Measurements from ENCODE around the gene SSC5D.

SSC5D gene

DNA sequence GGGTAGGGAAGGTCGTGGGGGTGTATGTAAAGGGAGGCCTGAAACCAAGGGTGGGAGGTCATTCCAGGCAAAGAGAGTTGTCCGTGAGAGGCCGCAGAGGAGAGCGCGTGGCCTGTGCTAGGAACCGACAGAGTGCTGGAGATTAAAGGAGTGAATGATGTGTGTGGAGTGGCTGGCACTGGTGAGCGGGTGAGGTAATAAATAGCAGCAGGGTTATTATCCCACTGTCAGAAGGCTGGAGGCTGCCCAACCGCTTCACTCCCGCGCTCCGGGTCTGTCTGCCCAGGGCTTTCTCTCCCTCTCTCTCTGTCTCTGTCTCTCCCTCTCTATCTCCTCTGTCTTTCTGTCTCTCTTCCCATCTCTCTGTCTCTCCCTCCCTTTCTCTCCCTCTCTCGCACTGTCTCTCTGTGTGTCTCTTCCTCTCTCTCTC lies 75.0 kb downstream of the SSC5D start:
- no peak for TF ChIP-seq TEAD4 (IDR thresholded peaks at IDR 0.05)
- TF ChIP-seq, protein P1, sequence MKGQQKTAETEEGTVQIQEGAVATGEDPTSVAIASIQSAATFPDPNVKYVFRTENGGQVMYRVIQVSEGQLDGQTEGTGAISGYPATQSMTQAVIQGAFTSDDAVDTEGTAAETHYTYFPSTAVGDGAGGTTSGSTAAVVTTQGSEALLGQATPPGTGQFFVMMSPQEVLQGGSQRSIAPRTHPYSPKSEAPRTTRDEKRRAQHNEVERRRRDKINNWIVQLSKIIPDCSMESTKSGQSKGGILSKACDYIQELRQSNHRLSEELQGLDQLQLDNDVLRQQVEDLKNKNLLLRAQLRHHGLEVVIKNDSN (IDR thresholded peaks at IDR 0.05), result no peak
- TF ChIP-seq, protein P2, sequence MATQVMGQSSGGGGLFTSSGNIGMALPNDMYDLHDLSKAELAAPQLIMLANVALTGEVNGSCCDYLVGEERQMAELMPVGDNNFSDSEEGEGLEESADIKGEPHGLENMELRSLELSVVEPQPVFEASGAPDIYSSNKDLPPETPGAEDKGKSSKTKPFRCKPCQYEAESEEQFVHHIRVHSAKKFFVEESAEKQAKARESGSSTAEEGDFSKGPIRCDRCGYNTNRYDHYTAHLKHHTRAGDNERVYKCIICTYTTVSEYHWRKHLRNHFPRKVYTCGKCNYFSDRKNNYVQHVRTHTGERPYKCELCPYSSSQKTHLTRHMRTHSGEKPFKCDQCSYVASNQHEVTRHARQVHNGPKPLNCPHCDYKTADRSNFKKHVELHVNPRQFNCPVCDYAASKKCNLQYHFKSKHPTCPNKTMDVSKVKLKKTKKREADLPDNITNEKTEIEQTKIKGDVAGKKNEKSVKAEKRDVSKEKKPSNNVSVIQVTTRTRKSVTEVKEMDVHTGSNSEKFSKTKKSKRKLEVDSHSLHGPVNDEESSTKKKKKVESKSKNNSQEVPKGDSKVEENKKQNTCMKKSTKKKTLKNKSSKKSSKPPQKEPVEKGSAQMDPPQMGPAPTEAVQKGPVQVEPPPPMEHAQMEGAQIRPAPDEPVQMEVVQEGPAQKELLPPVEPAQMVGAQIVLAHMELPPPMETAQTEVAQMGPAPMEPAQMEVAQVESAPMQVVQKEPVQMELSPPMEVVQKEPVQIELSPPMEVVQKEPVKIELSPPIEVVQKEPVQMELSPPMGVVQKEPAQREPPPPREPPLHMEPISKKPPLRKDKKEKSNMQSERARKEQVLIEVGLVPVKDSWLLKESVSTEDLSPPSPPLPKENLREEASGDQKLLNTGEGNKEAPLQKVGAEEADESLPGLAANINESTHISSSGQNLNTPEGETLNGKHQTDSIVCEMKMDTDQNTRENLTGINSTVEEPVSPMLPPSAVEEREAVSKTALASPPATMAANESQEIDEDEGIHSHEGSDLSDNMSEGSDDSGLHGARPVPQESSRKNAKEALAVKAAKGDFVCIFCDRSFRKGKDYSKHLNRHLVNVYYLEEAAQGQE (IDR thresholded peaks at IDR 0.05; ENCODE audit: low read depth), result no peak
- TF ChIP-seq EP300 (IDR thresholded peaks at IDR 0.05; ENCODE audit: borderline replicate concordance), result no peak
- no peak for TF ChIP-seq CEBPB (IDR thresholded peaks at IDR 0.05)
- no peak for TF ChIP-seq ZBTB7A (IDR thresholded peaks at IDR 0.05; ENCODE audit: low read depth)
- no peak for TF ChIP-seq YY1 (IDR thresholded peaks at IDR 0.05; ENCODE audit: low read depth)
- TF ChIP-seq EGR1 (IDR thresholded peaks at IDR 0.05), result no peak
- TF ChIP-seq CREB1 (IDR thresholded peaks at IDR 0.05; ENCODE audit: low read depth), result no peak
- no peak for TF ChIP-seq RAD21 (IDR thresholded peaks at IDR 0.05; ENCODE audit: low read depth)
- TF ChIP-seq FOXM1 (IDR thresholded peaks at IDR 0.05; ENCODE audit: borderline replicate concordance, low read depth), result no peak
- TF ChIP-seq TCF12 (IDR thresholded peaks at IDR 0.05; ENCODE audit: low read depth), result no peak
- no peak for TF ChIP-seq NFIC (IDR thresholded peaks at IDR 0.05)
- TF ChIP-seq, protein P3, sequence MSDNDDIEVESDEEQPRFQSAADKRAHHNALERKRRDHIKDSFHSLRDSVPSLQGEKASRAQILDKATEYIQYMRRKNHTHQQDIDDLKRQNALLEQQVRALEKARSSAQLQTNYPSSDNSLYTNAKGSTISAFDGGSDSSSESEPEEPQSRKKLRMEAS (IDR thresholded peaks at IDR 0.05), result no peak
- TF ChIP-seq TAF1 (IDR thresholded peaks at IDR 0.05; ENCODE audit: low read depth), result no peak

DNA sequence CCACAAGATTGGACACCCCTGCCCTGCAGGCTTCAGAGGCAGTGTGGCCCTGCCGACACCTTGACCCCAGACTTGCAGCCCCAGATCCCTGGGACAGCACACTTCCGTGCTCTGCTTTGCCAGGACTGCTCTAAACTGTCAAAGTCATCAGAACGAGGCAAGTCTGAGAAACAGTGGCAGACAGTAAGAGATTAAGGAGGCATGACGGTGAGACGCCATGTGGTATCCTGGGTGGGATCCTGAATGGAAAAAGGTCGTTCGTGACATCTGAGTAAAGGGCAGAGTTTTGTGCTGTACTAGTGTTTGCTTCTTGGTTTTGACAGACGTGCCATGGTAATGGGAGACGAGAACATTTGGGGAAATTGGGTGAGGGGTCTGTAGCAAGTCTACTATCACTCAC lies 78.6 kb downstream of the SSC5D start:
- no peak for TF ChIP-seq TAF1 (IDR thresholded peaks at IDR 0.05; ENCODE audit: low read depth)
- no peak for TF ChIP-seq RAD21 (IDR thresholded peaks at IDR 0.05; ENCODE audit: low read depth)
- TF ChIP-seq EP300 (IDR thresholded peaks at IDR 0.05; ENCODE audit: borderline replicate concordance), result no peak
- no peak for TF ChIP-seq CEBPB (IDR thresholded peaks at IDR 0.05)
- no peak for TF ChIP-seq TEAD4 (IDR thresholded peaks at IDR 0.05)
- TF ChIP-seq, protein P1 (IDR thresholded peaks at IDR 0.05), result no peak
- no peak for TF ChIP-seq YY1 (IDR thresholded peaks at IDR 0.05; ENCODE audit: low read depth)

DNA sequence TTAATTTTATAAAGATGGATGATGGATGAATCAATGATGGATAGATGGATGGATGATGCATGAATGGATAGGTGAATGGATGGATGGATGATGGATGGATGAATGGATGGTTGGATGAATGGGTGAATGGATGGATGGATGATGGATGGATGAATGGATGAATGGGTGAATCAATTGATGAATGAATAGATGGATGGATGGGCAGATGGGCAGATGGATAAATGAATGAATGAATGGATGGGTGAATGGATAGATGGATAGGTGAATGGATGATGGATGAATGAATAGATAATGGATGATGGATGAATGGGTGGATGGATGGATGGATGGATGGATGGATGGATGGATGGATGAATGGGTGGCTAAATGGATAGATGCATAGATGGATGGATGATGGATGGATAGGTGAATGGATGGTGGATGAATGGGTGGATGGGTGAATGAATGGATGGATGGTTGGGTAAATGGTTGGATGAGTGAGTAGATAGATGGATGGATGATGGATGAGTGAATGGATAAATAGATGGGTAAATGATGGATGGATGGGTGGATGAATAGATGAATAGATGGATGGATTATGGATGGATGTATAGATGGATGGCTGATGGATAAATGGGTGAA lies 79.6 kb downstream of the SSC5D start:
- TF ChIP-seq TAF1 (IDR thresholded peaks at IDR 0.05; ENCODE audit: low read depth) (no peak), NFIC (IDR thresholded peaks at IDR 0.05) (no peak), YY1 (IDR thresholded peaks at IDR 0.05; ENCODE audit: low read depth) (no peak), TEAD4 (IDR thresholded peaks at IDR 0.05) (no peak), EGR1 (IDR thresholded peaks at IDR 0.05) (no peak), FOXM1 (IDR thresholded peaks at IDR 0.05; ENCODE audit: borderline replicate concordance, low read depth) (no peak), CEBPB (IDR thresholded peaks at IDR 0.05) (no peak)
- TF ChIP-seq, protein P1 (IDR thresholded peaks at IDR 0.05), result no peak
- TF ChIP-seq, protein P3 (IDR thresholded peaks at IDR 0.05), result no peak

All from Ishikawa (cell line).